ENCODE data around the gene INHA.

The INHA gene

DNA sequence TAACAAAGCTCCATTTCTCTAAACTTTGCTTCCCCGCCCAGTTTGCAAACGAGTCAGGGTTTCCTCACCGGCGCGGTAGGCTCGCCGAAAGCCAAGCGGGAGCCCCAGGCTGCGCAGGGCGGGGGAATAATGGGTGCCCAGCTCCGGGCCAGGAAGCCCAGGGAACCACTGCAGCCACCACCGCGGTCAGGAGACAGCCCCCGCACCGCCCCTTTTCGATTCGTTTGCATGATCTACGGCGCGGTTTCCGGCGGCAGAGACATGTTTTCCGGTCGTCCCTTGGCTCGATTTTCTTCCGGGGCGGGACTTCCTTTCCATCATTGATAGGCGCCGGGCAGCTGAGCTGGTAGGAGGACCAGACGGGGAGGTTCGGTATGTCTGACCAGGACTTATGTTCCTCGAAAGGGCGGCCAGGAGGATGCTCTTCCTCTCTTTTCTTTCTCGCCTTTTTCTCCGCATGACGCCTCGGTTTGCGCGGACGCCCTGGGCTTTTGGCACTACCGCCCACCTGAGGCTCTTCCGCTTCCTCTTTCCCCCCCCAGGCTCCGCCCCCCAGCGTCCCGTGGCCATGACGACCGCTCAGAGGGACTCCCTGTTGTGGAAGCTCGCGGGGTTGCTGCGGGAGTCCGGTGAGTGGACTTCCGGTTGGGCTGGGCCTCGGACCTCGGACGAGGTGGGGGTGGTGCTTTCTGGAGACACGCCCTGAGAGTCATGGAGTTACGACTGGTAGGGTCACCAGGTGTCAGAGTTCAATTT lies 25.6 kb downstream of the INHA start, which contains the start of gene STK11IP:
TSS of gene STK11IP (plus strand) at position 306 of the 756 bp plus-strand sequence. CDS start at position 569, 263 bp downstream.
- no peaks in the 10 kb centered on the region for H3K9me3 ChIP-seq (ENCODE audit: control insufficient read depth, low read length)
- no peaks in the 10 kb centered on the region for H3K36me3 ChIP-seq (ENCODE audit: control insufficient read depth, insufficient read depth, low read length)
- TF ChIP-seq, protein P1, sequence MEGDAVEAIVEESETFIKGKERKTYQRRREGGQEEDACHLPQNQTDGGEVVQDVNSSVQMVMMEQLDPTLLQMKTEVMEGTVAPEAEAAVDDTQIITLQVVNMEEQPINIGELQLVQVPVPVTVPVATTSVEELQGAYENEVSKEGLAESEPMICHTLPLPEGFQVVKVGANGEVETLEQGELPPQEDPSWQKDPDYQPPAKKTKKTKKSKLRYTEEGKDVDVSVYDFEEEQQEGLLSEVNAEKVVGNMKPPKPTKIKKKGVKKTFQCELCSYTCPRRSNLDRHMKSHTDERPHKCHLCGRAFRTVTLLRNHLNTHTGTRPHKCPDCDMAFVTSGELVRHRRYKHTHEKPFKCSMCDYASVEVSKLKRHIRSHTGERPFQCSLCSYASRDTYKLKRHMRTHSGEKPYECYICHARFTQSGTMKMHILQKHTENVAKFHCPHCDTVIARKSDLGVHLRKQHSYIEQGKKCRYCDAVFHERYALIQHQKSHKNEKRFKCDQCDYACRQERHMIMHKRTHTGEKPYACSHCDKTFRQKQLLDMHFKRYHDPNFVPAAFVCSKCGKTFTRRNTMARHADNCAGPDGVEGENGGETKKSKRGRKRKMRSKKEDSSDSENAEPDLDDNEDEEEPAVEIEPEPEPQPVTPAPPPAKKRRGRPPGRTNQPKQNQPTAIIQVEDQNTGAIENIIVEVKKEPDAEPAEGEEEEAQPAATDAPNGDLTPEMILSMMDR (IDR thresholded peaks at IDR 0.05), result no peak
- peaks cover 10% of the 10 kb centered on the region for H3K4me1 ChIP-seq
- peak within 1 kb of the TSS; percentile 83 for H2AFZ ChIP-seq
- H3K79me2 ChIP-seq, result no peaks in the 10 kb centered on the region
- peak within 1 kb of the TSS; percentile 47 for H3K9ac ChIP-seq
- peak within 1 kb of the TSS; percentile 94 for H3K4me2 ChIP-seq (ENCODE audit: low read length)
- no peaks in the 10 kb centered on the region for H3K27me3 ChIP-seq (ENCODE audit: control insufficient read depth, insufficient read depth, low read length)
- peak within 1 kb of the TSS; percentile 90 for H3K27ac ChIP-seq
- H3K4me3 ChIP-seq (ENCODE audit: low read depth, low read length), result peak within 1 kb of the TSS; percentile 97

DNA sequence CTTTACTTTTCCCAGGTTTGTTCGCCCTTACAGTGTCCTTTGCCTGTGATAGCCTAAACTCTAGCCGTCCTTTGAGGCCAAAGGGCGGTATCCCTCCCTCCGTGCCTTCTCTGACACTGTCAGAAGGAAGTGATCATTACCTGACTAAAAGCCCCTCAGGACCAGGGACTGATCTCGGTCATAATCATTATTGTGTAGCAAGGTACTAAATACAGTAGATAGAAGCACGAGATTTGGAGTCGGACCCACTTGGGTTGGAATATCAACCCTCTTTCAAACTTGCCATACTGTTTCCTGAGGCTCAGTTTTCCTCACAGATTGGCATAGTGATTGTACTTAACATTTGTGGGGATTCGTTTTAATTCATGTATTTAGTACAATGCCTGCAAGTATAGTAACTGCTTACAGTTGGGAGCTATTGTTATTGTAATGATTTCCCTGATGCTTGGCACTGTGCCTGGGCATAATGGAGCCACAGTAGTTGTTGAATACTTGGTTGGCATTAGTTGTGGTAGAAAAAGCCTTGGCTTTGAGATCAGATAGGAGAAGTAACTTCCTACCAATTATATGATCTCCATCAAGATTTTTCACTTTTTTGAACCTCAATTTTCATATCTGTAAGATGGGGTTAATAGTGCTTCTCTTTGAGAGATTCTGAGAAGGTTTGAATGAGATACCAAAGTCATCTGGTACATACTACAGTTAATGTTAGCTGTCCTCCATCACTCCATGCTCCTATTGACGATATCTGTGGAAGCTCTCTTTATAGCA lies 26.4 kb downstream of the INHA start:
- TF ChIP-seq, protein P1 (IDR thresholded peaks at IDR 0.05), result no peak
- peak overlapping the region; percentile 94 for H3K4me2 ChIP-seq (ENCODE audit: low read length)
- no peaks in the 10 kb centered on the region for H3K36me3 ChIP-seq (ENCODE audit: control insufficient read depth, insufficient read depth, low read length)
- peak overlapping the region; percentile 83 for H2AFZ ChIP-seq
- peak overlapping the region; percentile 90 for H3K27ac ChIP-seq
- H3K27me3 ChIP-seq (ENCODE audit: control insufficient read depth, insufficient read depth, low read length), result no peaks in the 10 kb centered on the region
- H3K9me3 ChIP-seq (ENCODE audit: control insufficient read depth, low read length), result no peaks in the 10 kb centered on the region
- no peak overlapping the region for H3K9ac ChIP-seq
- peaks cover 10% of the 10 kb centered on the region for H3K4me1 ChIP-seq
- no peaks in the 10 kb centered on the region for H3K79me2 ChIP-seq
- H3K4me3 ChIP-seq (ENCODE audit: low read depth, low read length), result peak overlapping the region; percentile 97

DNA sequence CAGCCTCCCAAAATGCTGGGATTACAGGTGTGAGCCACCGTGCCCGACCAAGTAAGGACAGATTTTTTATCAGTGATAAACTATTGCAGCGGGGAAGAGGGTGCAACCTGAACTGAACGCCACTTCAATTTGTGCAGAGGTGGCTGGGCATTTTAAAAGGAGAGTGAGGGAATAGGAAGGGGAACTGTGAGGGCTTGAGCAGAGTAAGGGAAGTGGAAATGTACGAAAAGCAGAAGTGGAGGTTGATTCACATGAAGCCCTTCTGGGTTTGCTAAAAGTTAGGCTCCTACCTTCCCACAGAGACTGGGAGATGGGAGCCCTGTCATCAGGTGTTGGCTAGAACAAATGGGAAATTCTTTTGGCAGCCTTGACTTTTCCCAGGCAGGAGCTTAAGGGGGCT lies 31.7 kb downstream of the INHA start:
- TF ChIP-seq, protein P1 (IDR thresholded peaks at IDR 0.05), result no peak
- no peaks in the 10 kb centered on the region for H3K79me2 ChIP-seq
- H3K4me2 ChIP-seq (ENCODE audit: low read length), result no peak overlapping the region
- H3K9me3 ChIP-seq (ENCODE audit: control insufficient read depth, low read length), result no peaks in the 10 kb centered on the region
- H3K4me1 ChIP-seq, result no peaks in the 10 kb centered on the region
- H3K9ac ChIP-seq, result no peak overlapping the region
- H3K36me3 ChIP-seq (ENCODE audit: control insufficient read depth, insufficient read depth, low read length), result no peaks in the 10 kb centered on the region
- H3K4me3 ChIP-seq (ENCODE audit: low read depth, low read length), result no peak overlapping the region
- H3K27me3 ChIP-seq (ENCODE audit: control insufficient read depth, insufficient read depth, low read length), result no peaks in the 10 kb centered on the region
- H2AFZ ChIP-seq, result no peak overlapping the region
- no peak overlapping the region for H3K27ac ChIP-seq

DNA sequence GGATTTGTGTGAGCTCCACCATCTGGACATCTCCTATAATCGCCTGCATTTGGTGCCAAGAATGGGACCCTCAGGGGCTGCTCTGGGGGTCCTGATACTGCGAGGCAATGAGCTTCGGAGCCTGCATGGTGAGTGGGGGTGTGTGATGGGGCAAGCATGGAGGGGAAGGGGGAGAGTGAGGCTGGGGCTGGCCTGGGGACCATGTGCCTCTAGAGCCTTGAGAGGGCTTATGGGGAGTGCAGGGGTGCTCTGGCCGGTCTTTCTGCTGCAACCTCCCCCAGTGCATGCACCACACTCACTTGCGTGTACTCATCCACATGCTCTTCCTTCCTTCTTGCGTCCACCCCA lies 33.5 kb downstream of the INHA start:
- H3K79me2 ChIP-seq, result no peaks in the 10 kb centered on the region
- H2AFZ ChIP-seq, result no peak overlapping the region
- TF ChIP-seq, protein P1 (IDR thresholded peaks at IDR 0.05), result no peak
- H3K4me1 ChIP-seq, result no peaks in the 10 kb centered on the region
- H3K4me3 ChIP-seq (ENCODE audit: low read depth, low read length), result no peak overlapping the region
- no peak overlapping the region for H3K9ac ChIP-seq
- H3K4me2 ChIP-seq (ENCODE audit: low read length), result no peak overlapping the region
- H3K9me3 ChIP-seq (ENCODE audit: control insufficient read depth, low read length), result no peaks in the 10 kb centered on the region
- no peaks in the 10 kb centered on the region for H3K36me3 ChIP-seq (ENCODE audit: control insufficient read depth, insufficient read depth, low read length)
- H3K27me3 ChIP-seq (ENCODE audit: control insufficient read depth, insufficient read depth, low read length), result no peaks in the 10 kb centered on the region
- no peak overlapping the region for H3K27ac ChIP-seq

All from parathyroid adenoma (tissue), 2 donors.